GM23338 (cell line): ENCODE data around the gene GNGT1.

Experiments
- CREB1 ChIP-seq: fragments of 250-450 bp; sonication (Bioruptor Pico); IDR thresholded peaks from 2 replicates; pipeline ENCODE4 v1.5.0; 2020; ENCODE audit warnings: low read depth, mild to moderate bottlenecking, moderate library complexity
- CTCF ChIP-seq, 2 experiments: fragments of 200-600 bp in 1 of 2; sonication (generic) in 1 of 2; conservative IDR thresholded peaks; 2 replicates each; pipeline versions ENCODE4 v1.5.1 to v1.6.1; 2016 to 2017; ENCODE audit warnings: antibody characterized with exemption in 2 of 2, low read depth in 2 of 2, mild to moderate bottlenecking in 2 of 2, moderate library complexity in 1 of 2
- ETS1 ChIP-seq: IDR thresholded peaks from 2 replicates; pipeline ENCODE4 v1.6.1; 2016; ENCODE audit warnings: antibody characterized with exemption
- EZH2 ChIP-seq: fragments of 200-600 bp; sonication (generic); IDR thresholded peaks from one replicate; pipeline ENCODE4 v1.8.0; 2017; ENCODE audit warnings: antibody characterized with exemption, mild to moderate bottlenecking, low read depth; ENCODE audit not compliant: unreplicated experiment
- EZH2phosphoT487 ChIP-seq: fragments of 200-600 bp; sonication (generic); IDR thresholded peaks from one replicate; pipeline ENCODE4 v1.8.1; 2018; ENCODE audit warnings: antibody characterized with exemption; ENCODE audit not compliant: unreplicated experiment
- JUNB ChIP-seq: IDR thresholded peaks from one replicate; pipeline ENCODE4 v1.6.1; 2016; ENCODE audit warnings: antibody characterized with exemption; ENCODE audit not compliant: unreplicated experiment
- NANOG ChIP-seq: IDR thresholded peaks from 2 replicates; pipeline ENCODE4 v1.6.1; 2016; ENCODE audit warnings: antibody characterized with exemption, borderline replicate concordance
- POLR2AphosphoS5 ChIP-seq: IDR thresholded peaks from 2 replicates; pipeline ENCODE4 v1.6.1; 2016; ENCODE audit warnings: antibody characterized with exemption, low read depth
- REST ChIP-seq: IDR thresholded peaks from one replicate; pipeline ENCODE4 v1.6.1; 2018; ENCODE audit warnings: antibody characterized with exemption; ENCODE audit not compliant: unreplicated experiment
- STAT1 ChIP-seq: IDR thresholded peaks from one replicate; pipeline ENCODE4 v1.6.1; 2016; ENCODE audit warnings: antibody characterized with exemption; ENCODE audit not compliant: unreplicated experiment
- ZNF331 ChIP-seq: fragments of 250-450 bp; sonication (Bioruptor Pico); IDR thresholded peaks from 2 replicates; pipeline ENCODE4 v1.5.0; 2020; ENCODE audit warnings: low read depth, mild to moderate bottlenecking, moderate library complexity
- ZNF462 ChIP-seq: fragments of 250-450 bp; sonication (Bioruptor Pico); IDR thresholded peaks from 2 replicates; pipeline ENCODE4 v1.5.0; 2020; ENCODE audit warnings: mild to moderate bottlenecking, moderate library complexity

GRCh38 chr7:93935102-93935501 lies 28.7 kb downstream of the GNGT1 start:
- TF ChIP-seq POLR2AphosphoS5 (no peak), CTCF (conservative IDR thresholded peaks at IDR 0.05; ENCODE audit: low read depth in 2 of 2) (no peak), REST (no peak), JUNB (no peak), EZH2 (no peak), EZH2phosphoT487 (no peak), CREB1 (no peak), STAT1 (no peak), ETS1 (no peak), ZNF331 (CRISPR knock-in tag) (no peak), NANOG (no peak), ZNF462 (CRISPR knock-in tag) (no peak)
